HS-27A (cell line): ENCODE data around the gene CDK7.

Experiments used
- DNase-seq: peaks from one replicate; pipeline ENCODE4 v3.0.0-alpha.2; 2012; ENCODE audit warnings: low read depth, missing footprints

The CDK7 gene

DNA sequence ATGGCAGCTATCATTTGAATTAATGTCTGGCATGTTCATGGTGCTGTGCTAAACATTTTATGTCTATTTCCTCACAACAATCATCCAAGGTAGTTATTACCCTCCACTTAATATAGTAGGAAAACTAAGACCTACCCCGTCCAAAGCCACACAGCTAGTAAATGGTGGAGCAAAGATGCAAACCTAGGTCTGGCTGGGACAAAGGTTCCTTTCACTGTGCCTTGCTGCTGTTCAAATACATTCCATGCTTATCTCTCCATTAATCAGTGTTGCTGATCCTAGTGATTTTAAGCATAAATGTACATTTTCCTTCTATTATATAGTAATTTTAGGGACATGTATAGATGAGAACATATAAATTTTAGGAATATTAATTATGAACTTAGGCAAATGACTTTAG is 59.2 kb downstream of the CDK7 start:
- no peak for DNase-seq

DNA sequence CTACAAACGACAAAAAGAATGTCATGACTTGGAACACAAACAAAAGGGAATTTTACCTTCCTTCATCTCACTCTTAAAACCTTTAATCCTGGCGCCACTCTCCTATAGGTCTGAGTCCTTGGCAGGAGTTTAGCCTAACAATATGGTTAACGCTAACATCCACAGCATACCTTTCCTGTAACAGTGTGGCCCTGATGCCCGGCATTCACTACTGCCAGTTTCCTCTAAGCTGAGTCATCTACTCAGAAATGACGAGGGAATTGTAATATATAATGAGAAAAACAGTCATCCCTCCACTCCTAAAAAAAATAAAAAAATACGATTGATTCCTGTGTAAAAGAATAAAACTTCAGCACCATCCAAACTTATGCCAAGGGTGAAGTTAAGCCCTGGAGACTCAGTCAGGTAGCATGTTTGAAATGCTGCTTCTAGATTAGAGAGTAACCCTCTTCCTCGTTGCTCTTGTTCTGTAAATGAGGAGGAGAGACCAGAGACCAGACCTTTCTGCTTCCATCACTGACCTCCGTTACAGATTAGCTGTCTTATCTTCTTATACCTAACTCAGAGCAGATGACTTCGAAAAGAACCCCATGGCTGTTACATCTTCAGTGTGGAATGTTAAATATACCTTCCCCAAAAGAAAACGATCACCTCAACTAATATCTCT is 60.5 kb downstream of the CDK7 start:
- no peak for DNase-seq

DNA sequence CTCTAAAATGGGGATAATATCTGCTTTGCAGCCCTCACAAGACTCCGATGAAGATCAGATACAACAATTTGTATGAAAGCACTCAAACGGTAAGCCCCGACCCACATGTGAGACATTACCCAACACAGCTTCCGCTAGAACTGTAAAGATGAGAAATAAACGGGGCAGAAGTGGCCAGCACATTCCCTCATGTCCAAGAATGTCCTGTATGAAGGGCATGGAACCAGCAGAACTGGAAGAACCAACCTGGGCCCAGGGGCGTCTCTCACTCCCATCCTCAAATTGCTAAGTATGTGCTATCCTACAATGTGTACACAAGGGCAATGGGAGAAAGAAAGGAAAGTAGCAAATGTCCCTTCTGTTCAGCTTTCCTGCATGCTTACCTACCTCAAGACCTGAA is 64.9 kb downstream of the CDK7 start:
- no peak for DNase-seq

GRCh38 chr5:69300537-69301203 is 66.0 kb downstream of the CDK7 start:
- DNase-seq = no peak

GRCh38 chr5:69305512-69305911 is 70.8 kb downstream of the CDK7 start:
- DNase-seq = no peak

DNA sequence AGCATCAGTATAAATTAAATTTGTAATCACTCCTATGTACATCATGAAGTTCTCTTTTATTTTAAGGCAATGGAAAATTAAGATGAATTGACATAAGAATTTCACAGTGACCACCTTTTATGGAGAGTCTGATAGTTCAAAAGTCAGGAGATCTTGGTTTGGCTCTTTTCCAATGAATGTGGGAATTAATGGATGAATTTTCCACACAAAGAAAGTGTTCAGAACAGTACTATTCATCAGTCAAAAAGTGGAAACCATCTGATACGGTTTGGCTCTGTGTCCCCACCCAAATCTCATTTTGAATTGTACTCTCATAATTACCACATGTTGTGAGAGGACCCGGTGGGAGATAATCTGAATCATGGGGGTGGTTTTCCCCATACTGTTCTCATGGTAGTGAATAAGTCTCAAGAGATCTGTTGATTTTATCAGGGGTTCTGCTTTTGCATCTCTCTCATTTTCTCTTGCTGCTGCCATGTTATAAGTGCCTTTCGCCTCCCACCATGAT is 73.4 kb downstream of the CDK7 start:
- no peak for DNase-seq

DNA sequence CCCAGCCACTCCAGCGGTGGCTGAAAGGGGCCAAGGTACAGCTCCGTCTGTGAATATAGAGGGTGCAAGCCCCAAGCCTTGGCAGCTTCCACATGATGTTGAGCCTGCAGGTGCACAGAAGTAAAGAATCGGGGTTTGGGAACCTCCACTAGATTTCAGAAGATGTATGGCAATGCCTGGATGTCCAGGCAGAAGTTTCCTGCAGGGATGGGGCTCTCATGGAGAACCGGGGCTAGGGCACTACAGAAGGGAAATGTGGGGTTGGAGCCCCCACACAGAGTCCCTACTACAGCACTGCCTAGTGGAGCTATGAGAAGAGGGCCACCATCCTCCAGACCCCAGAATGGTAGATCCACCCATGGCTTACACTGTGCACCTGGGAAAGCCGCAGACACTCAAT is 74.7 kb downstream of the CDK7 start:
- DNase-seq = no peak

- DNase-seq = no peak
These were observed 77.9 kb downstream of the CDK7 start for GRCh38 chr5:69312459-69313160.

DNA sequence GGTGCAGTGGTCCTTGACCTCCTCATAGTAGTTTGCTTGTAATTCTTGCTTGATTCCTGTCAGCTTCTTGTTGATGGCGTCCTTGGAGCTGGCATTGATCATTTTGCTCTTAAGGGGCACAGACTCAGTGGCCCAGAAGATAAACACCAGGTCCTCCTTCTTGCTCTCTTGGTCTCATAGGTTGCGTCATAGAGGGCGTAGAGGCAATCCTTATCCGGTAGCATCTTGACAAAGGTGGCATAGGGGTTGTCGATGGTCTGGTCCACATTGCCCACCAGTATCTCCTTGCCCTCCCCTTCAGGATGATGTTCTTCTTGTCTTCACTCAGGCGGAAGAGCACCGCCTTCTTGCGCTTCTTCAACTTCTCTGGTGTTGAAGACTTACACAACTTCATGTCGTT is 78.7 kb downstream of the CDK7 start:
- no peak for DNase-seq

DNA sequence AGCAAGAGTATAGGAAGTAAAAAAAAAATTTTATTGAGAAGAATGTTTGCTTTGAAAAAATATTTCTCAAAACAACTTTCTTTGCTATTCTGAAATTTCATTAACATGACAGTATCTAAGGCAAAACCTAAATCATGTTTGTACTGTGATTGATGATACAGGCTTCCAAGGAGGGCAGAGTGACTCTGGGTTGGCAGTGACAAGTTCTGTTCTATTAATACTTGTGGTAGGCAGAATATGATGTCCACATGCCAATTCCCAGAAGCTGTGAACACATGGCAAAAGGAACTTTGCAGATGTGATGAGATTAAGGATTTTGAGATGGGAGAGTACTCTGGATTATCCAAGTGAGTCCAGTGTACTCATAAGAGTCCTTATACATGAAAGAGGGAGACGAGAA is 81.3 kb downstream of the CDK7 start:
- DNase-seq = no peak

- no peak for DNase-seq
These were observed 82.7 kb downstream of the CDK7 start for GRCh38 chr5:69317391-69317790.

- DNase-seq = no peak
These were observed 91.7 kb downstream of the CDK7 start for GRCh38 chr5:69326365-69326764.
